ENCODE data around the gene MSANTD1.

The MSANTD1 gene

GRCh38 chr4:3229328-3229727 lies 19.6 kb upstream of the MSANTD1 start:
- Histone ChIP-seq H4K20me1 (ENCODE audit: insufficient read depth, low read length) (no peaks in the 10 kb centered on the region), H3K4me2 (ENCODE audit: low read length) (no peak overlapping the region), H3K36me3 (ENCODE audit: insufficient read depth, low read length) (peaks cover 27% of the 10 kb centered on the region), H3K27me3 (ENCODE audit: insufficient read depth, low read length) (no peaks in the 10 kb centered on the region), H3F3A (ENCODE audit: insufficient read depth, low read length) (no peaks in the 10 kb centered on the region), H3K27ac (ENCODE audit: low read depth, low read length, poor library complexity, severe bottlenecking) (no peak overlapping the region), H3K9ac (ENCODE audit: low read length) (no peak overlapping the region), H3K4me1 (ENCODE audit: insufficient read depth, low read length, severe bottlenecking) (no peaks in the 10 kb centered on the region), H3K4me3 (ENCODE audit: low read depth, low read length, poor library complexity, severe bottlenecking) (no peak overlapping the region), H3K9me2 (ENCODE audit: low read depth, low read length) (no peaks in the 10 kb centered on the region), H3K79me2 (ENCODE audit: insufficient read depth, low read length) (no peaks in the 10 kb centered on the region), H3K9me3 (ENCODE audit: low read length) (no peaks in the 10 kb centered on the region), H2AFZ (ENCODE audit: low read length) (no peak overlapping the region)
- no peak for TF ChIP-seq CTCF (IDR thresholded peaks at IDR 0.05; ENCODE audit: low read length)
- no peak for TF ChIP-seq EZH2 (IDR thresholded peaks at IDR 0.05; ENCODE audit: borderline replicate concordance, low read length)

GRCh38 chr4:3229964-3230363 lies 19.0 kb upstream of the MSANTD1 start:
- H3K36me3 ChIP-seq (ENCODE audit: insufficient read depth, low read length): peaks cover 23% of the 10 kb centered on the region
- no peak overlapping the region for H3K27ac ChIP-seq (ENCODE audit: low read depth, low read length, poor library complexity, severe bottlenecking)
- no peak overlapping the region for H3K4me3 ChIP-seq (ENCODE audit: low read depth, low read length, poor library complexity, severe bottlenecking)
- no peak overlapping the region for H3K4me2 ChIP-seq (ENCODE audit: low read length)
- H3K9ac ChIP-seq (ENCODE audit: low read length): no peak overlapping the region
- H2AFZ ChIP-seq (ENCODE audit: low read length): no peak overlapping the region
- no peaks in the 10 kb centered on the region for H4K20me1 ChIP-seq (ENCODE audit: insufficient read depth, low read length)
- no peaks in the 10 kb centered on the region for H3K4me1 ChIP-seq (ENCODE audit: insufficient read depth, low read length, severe bottlenecking)
- TF ChIP-seq CTCF (IDR thresholded peaks at IDR 0.05; ENCODE audit: low read length) (no peak), EZH2 (IDR thresholded peaks at IDR 0.05; ENCODE audit: borderline replicate concordance, low read length) (no peak)
- no peaks in the 10 kb centered on the region for H3K79me2 ChIP-seq (ENCODE audit: insufficient read depth, low read length)
- no peaks in the 10 kb centered on the region for H3K27me3 ChIP-seq (ENCODE audit: insufficient read depth, low read length)
- no peaks in the 10 kb centered on the region for H3K9me3 ChIP-seq (ENCODE audit: low read length)
- no peaks in the 10 kb centered on the region for H3K9me2 ChIP-seq (ENCODE audit: low read depth, low read length)
- no peaks in the 10 kb centered on the region for H3F3A ChIP-seq (ENCODE audit: insufficient read depth, low read length)

- H3K4me3 ChIP-seq (ENCODE audit: low read depth, low read length, poor library complexity, severe bottlenecking): no peak overlapping the region
- H3K4me1 ChIP-seq (ENCODE audit: insufficient read depth, low read length, severe bottlenecking): no peaks in the 10 kb centered on the region
- H3K9ac ChIP-seq (ENCODE audit: low read length): no peak overlapping the region
- H3K27me3 ChIP-seq (ENCODE audit: insufficient read depth, low read length): no peaks in the 10 kb centered on the region
- no peaks in the 10 kb centered on the region for H3K9me3 ChIP-seq (ENCODE audit: low read length)
- H2AFZ ChIP-seq (ENCODE audit: low read length): no peak overlapping the region
- H3K9me2 ChIP-seq (ENCODE audit: low read depth, low read length): no peaks in the 10 kb centered on the region
- no peaks in the 10 kb centered on the region for H4K20me1 ChIP-seq (ENCODE audit: insufficient read depth, low read length)
- no peak overlapping the region for H3K27ac ChIP-seq (ENCODE audit: low read depth, low read length, poor library complexity, severe bottlenecking)
- H3K36me3 ChIP-seq (ENCODE audit: insufficient read depth, low read length): peaks cover 23% of the 10 kb centered on the region
- H3F3A ChIP-seq (ENCODE audit: insufficient read depth, low read length): no peaks in the 10 kb centered on the region
- no peaks in the 10 kb centered on the region for H3K79me2 ChIP-seq (ENCODE audit: insufficient read depth, low read length)
- TF ChIP-seq CTCF (IDR thresholded peaks at IDR 0.05; ENCODE audit: low read length) (no peak), EZH2 (IDR thresholded peaks at IDR 0.05; ENCODE audit: borderline replicate concordance, low read length) (no peak)
- no peak overlapping the region for H3K4me2 ChIP-seq (ENCODE audit: low read length)
These were observed 17.5 kb upstream of the MSANTD1 start for GRCh38 chr4:3231471-3231870.
